Measurements from ENCODE around the gene DDX47. TPM values are rescaled to one million over a fixed set of nuclear protein-coding genes. Genes with fewer than 3 reads are reported as not detected.

Gene DDX47
- total and polyA plus RNA-seq, 4 donors: 20.2 to 37.2 (median 25.9) TPM

DNA sequence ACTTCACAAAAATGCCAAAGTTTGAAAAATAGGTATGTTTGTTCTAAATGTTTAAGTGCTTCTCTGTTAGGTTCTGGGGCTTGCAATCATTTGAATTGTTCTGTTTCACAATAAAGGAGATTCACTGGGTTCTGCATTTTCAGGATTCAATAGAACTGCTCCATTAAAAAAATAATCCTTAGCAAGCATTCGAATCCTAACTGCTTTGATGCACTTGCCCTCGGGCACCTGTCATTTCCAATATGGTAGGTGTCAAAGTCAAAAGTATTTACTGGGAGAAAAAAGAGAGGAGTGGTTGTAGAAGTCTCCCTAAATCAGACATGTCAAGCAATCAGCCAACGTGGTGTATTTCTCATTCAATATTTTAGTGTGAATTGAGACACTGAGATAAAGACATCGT, 22.2 kb upstream of the DDX47 start:
- H3K9me3 ChIP-seq (ENCODE audit: control insufficient read depth in 4 of 4, low read length in 3 of 4): no peaks in the 10 kb centered on the region
- H3K27me3 ChIP-seq (ENCODE audit: control insufficient read depth in 4 of 4, insufficient read depth in 4 of 4, low read length in 3 of 4): no peaks in the 10 kb centered on the region
- H3K36me3 ChIP-seq (ENCODE audit: control insufficient read depth in 4 of 4, insufficient read depth in 3 of 4, low read depth in 1 of 4, low read length in 3 of 4): no peaks in the 10 kb centered on the region
- no peak overlapping the region for H3K4me3 ChIP-seq (ENCODE audit: low read depth in 1 of 3, low read length in 3 of 3)
- H3K27ac ChIP-seq (ENCODE audit: low read depth in 1 of 2, low read length in 2 of 2): no peak overlapping the region
- no peak for DNase-seq (ENCODE audit: low spot score)
- 85% methylated on average over 4 of the region's 4 CpGs for WGBS
- H3K4me1 ChIP-seq (ENCODE audit: control insufficient read depth in 4 of 4, insufficient read depth in 4 of 4, low read length in 3 of 4): peaks cover 0 to 31% (median 19%) of the 10 kb centered on the region in 4 donors
- no peak for TF ChIP-seq JUND (IDR thresholded peaks at IDR 0.05)
- no peak for TF ChIP-seq RXRA (IDR thresholded peaks at IDR 0.05)
- TF ChIP-seq TAF1 (conservative IDR thresholded peaks at IDR 0.05): no peak
- no peak for TF ChIP-seq CTCF (IDR thresholded peaks at IDR 0.05; ENCODE audit: low read depth, low read length, missing input control)
- no peak for TF ChIP-seq EGR1 (IDR thresholded peaks at IDR 0.05; ENCODE audit: low read depth in 2 of 2)
- TF ChIP-seq, protein P1, sequence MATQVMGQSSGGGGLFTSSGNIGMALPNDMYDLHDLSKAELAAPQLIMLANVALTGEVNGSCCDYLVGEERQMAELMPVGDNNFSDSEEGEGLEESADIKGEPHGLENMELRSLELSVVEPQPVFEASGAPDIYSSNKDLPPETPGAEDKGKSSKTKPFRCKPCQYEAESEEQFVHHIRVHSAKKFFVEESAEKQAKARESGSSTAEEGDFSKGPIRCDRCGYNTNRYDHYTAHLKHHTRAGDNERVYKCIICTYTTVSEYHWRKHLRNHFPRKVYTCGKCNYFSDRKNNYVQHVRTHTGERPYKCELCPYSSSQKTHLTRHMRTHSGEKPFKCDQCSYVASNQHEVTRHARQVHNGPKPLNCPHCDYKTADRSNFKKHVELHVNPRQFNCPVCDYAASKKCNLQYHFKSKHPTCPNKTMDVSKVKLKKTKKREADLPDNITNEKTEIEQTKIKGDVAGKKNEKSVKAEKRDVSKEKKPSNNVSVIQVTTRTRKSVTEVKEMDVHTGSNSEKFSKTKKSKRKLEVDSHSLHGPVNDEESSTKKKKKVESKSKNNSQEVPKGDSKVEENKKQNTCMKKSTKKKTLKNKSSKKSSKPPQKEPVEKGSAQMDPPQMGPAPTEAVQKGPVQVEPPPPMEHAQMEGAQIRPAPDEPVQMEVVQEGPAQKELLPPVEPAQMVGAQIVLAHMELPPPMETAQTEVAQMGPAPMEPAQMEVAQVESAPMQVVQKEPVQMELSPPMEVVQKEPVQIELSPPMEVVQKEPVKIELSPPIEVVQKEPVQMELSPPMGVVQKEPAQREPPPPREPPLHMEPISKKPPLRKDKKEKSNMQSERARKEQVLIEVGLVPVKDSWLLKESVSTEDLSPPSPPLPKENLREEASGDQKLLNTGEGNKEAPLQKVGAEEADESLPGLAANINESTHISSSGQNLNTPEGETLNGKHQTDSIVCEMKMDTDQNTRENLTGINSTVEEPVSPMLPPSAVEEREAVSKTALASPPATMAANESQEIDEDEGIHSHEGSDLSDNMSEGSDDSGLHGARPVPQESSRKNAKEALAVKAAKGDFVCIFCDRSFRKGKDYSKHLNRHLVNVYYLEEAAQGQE (IDR thresholded peaks at IDR 0.05): no peak
- TF ChIP-seq GABPA (IDR thresholded peaks at IDR 0.05 in 1 of 2, conservative IDR thresholded peaks at IDR 0.05 in 1 of 2): no peak
- TF ChIP-seq, protein P2, sequence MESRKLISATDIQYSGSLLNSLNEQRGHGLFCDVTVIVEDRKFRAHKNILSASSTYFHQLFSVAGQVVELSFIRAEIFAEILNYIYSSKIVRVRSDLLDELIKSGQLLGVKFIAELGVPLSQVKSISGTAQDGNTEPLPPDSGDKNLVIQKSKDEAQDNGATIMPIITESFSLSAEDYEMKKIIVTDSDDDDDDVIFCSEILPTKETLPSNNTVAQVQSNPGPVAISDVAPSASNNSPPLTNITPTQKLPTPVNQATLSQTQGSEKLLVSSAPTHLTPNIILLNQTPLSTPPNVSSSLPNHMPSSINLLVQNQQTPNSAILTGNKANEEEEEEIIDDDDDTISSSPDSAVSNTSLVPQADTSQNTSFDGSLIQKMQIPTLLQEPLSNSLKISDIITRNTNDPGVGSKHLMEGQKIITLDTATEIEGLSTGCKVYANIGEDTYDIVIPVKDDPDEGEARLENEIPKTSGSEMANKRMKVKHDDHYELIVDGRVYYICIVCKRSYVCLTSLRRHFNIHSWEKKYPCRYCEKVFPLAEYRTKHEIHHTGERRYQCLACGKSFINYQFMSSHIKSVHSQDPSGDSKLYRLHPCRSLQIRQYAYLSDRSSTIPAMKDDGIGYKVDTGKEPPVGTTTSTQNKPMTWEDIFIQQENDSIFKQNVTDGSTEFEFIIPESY (IDR thresholded peaks at IDR 0.05): no peak
- no peak for TF ChIP-seq ATF3 (IDR thresholded peaks at IDR 0.05)
- no peak for TF ChIP-seq YY1 (IDR thresholded peaks at IDR 0.05)
- no peak for TF ChIP-seq SP1 (IDR thresholded peaks at IDR 0.05)
- no peak for TF ChIP-seq FOXA2 (IDR thresholded peaks at IDR 0.05)
- no peak for TF ChIP-seq HNF4A (conservative IDR thresholded peaks at IDR 0.05)
- TF ChIP-seq, protein P3, sequence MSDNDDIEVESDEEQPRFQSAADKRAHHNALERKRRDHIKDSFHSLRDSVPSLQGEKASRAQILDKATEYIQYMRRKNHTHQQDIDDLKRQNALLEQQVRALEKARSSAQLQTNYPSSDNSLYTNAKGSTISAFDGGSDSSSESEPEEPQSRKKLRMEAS (IDR thresholded peaks at IDR 0.05): no peak
- TF ChIP-seq FOXA1 (IDR thresholded peaks at IDR 0.05): no peak
- no peak for TF ChIP-seq RAD21 (IDR thresholded peaks at IDR 0.05)
- no peak for TF ChIP-seq HNF4G (IDR thresholded peaks at IDR 0.05)
- no peak for TF ChIP-seq NR2F2 (IDR thresholded peaks at IDR 0.05)
- H3K9ac ChIP-seq (ENCODE audit: low read depth in 1 of 2, low read length in 2 of 2): no peak overlapping the region
